ENCODE data around the gene IQCB1.

DNA sequence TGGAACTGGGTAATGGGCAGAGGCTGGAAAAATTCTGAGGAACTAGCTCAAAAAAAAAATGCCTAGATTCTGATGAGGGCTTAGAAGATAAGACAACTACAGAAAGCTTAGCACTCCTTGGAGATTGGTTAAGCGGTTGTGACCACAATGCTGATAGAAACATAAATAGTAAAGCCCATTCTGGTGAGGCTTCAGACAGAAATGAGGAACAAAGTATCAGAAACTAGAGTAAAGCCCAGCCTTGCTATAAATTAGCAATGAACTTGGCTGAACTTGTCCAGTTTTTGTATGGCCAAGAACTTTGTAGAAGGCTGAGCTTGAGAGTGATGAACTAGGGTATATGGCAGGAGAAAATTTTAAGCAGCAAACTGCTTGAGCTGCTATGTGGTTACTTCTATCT lies 110.7 kb downstream of the IQCB1 start:
- TF ChIP-seq, protein P1, sequence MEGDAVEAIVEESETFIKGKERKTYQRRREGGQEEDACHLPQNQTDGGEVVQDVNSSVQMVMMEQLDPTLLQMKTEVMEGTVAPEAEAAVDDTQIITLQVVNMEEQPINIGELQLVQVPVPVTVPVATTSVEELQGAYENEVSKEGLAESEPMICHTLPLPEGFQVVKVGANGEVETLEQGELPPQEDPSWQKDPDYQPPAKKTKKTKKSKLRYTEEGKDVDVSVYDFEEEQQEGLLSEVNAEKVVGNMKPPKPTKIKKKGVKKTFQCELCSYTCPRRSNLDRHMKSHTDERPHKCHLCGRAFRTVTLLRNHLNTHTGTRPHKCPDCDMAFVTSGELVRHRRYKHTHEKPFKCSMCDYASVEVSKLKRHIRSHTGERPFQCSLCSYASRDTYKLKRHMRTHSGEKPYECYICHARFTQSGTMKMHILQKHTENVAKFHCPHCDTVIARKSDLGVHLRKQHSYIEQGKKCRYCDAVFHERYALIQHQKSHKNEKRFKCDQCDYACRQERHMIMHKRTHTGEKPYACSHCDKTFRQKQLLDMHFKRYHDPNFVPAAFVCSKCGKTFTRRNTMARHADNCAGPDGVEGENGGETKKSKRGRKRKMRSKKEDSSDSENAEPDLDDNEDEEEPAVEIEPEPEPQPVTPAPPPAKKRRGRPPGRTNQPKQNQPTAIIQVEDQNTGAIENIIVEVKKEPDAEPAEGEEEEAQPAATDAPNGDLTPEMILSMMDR (IDR thresholded peaks at IDR 0.05) = no peak
- no peak for TF ChIP-seq POLR2A (IDR thresholded peaks at IDR 0.05)
